Measurements from ENCODE around the gene UBE2N. TPM values are rescaled to one million over a fixed set of nuclear protein-coding genes. Genes with fewer than 3 reads are reported as not detected.

The UBE2N gene
- 100 to 1,000 TPM in 1 of 10 donors, 10 to 100 TPM in 9; 86.3 to 109 (median 96.7) TPM for total RNA-seq
- 10 to 100 TPM; 35.5 to 76.0 TPM for polyA plus RNA-seq
- long read RNA-seq, donor 1, full-length matches to known transcripts = 35 of 43 reads
- long read RNA-seq, donor 1, partial matches to known transcripts = 4 of 43 reads
- long read RNA-seq, donor 1, other reads (novel, unspliced or antisense) = 4 of 43 reads
- long read RNA-seq, donor 2, full-length matches to known transcripts = 46 of 57 reads
- long read RNA-seq, donor 2, partial matches to known transcripts = 9 of 57 reads
- long read RNA-seq, donor 2, other reads (novel, unspliced or antisense) = 2 of 57 reads
- long read RNA-seq, donor 3, full-length matches to known transcripts = 91 of 111 reads
- long read RNA-seq, donor 3, partial matches to known transcripts = 16 of 111 reads
- long read RNA-seq, donor 3, other reads (novel, unspliced or antisense) = 4 of 111 reads

DNA sequence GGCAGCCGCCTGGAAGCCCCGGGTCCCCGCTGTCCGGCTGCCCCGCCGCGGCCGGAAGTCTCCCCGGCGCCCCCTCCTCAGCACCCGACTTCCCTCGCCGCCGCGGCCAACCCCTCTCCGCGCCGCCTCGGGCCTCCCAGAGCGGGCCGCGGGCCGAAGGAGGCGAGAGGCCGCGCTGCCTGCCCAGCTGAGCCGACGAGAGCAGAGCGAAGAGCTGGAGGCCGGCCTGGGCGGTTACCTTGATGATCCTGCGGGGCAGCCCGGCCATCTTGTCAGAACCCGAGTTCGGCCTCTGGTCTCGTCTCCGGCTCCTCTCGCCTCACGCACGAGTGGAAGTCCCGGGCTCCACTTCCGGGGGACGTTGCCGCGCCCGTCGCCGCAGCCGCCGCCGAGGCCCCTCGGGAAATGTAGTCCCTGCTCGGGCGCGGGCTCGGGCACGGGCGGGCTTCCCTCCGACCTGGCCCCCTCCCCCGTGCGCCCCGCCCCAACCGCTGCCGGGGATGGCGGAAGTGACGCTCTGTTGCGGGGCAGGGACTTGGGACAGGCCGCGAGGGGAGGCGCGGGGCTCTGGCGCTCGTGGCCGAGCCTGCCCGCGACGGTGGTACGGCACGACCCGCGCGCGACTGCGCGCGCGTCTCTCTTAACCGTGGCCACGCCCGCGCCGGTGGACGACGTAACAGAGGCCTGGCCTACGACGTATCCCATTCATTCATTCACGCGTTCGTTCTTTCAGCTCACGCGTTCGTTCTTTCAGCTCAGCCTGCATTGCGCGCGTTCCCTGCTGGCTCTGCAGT is at the start of gene UBE2N:
UBE2N (minus strand) TSS at position 331 of the 794 bp plus-strand sequence; CDS start at position 268, 63 bp downstream.
- Histone ChIP-seq H3K27me3 (no peaks in the 10 kb centered on the region), H3K27ac (peak within 1 kb of the TSS; percentile 73 to 97 (median 91)), H3K9me3 (no peaks in the 10 kb centered on the region), H3K4me3 (peak within 1 kb of the TSS; percentile 73 to 99 (median 84)), H3K4me1 (peaks cover 0 to 50% (median 47%) of the 10 kb centered on the region in 9 donors), H3K36me3 (no peaks in the 10 kb centered on the region)
- DNase-seq (peak; percentile 95 to 97), ATAC-seq (peak; percentile 93 to 98 (median 96))
- 0 to 1% methylated on average over 79 to 105 of the region's 105 CpGs for WGBS, 2 donors
- intact Hi-C loops (cut with DNase I) = no loop called here
- TF ChIP-seq, protein P1, sequence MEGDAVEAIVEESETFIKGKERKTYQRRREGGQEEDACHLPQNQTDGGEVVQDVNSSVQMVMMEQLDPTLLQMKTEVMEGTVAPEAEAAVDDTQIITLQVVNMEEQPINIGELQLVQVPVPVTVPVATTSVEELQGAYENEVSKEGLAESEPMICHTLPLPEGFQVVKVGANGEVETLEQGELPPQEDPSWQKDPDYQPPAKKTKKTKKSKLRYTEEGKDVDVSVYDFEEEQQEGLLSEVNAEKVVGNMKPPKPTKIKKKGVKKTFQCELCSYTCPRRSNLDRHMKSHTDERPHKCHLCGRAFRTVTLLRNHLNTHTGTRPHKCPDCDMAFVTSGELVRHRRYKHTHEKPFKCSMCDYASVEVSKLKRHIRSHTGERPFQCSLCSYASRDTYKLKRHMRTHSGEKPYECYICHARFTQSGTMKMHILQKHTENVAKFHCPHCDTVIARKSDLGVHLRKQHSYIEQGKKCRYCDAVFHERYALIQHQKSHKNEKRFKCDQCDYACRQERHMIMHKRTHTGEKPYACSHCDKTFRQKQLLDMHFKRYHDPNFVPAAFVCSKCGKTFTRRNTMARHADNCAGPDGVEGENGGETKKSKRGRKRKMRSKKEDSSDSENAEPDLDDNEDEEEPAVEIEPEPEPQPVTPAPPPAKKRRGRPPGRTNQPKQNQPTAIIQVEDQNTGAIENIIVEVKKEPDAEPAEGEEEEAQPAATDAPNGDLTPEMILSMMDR (IDR thresholded peaks at IDR 0.05) = peak in 1 of 9 donors; percentile 8

- DNase-seq = no peak
- intact Hi-C loops (cut with DNase I) = no loop called here
- H3K4me1 ChIP-seq = no peaks in the 10 kb centered on the region
- TF ChIP-seq, protein P1 (IDR thresholded peaks at IDR 0.05) = no peak
- no peaks in the 10 kb centered on the region for H3K27me3 ChIP-seq
- no peaks in the 10 kb centered on the region for H3K9me3 ChIP-seq
- H3K27ac ChIP-seq = no peak overlapping the region
- no peak for ATAC-seq
- 86 to 87% methylated on average over 8 of the region's 8 CpGs for WGBS, 2 donors
- no peak overlapping the region for H3K4me3 ChIP-seq
- H3K36me3 ChIP-seq = peaks cover 0 to 100% (median 74%) of the 10 kb centered on the region in 9 donors
Measured at GRCh38 chr12:93484315-93484981, 42.7 kb upstream of the UBE2N start.

GRCh38 chr12:93483151-93483807 is 41.5 kb upstream of the UBE2N start:
- DNase-seq (no peak), ATAC-seq (no peak)
- H3K9me3 ChIP-seq = no peaks in the 10 kb centered on the region
- TF ChIP-seq, protein P1 (IDR thresholded peaks at IDR 0.05) = no peak
- intact Hi-C loops (cut with DNase I) = no loop called here
- no peak overlapping the region for H3K27ac ChIP-seq
- no peaks in the 10 kb centered on the region for H3K27me3 ChIP-seq
- WGBS, 2 donors = 95 to 98% methylated on average over 4 of the region's 4 CpGs
- H3K4me3 ChIP-seq = no peak overlapping the region
- no peaks in the 10 kb centered on the region for H3K4me1 ChIP-seq
- peaks cover 0 to 100% (median 67%) of the 10 kb centered on the region in 9 donors for H3K36me3 ChIP-seq
